ENCODE data around the gene SYMPK. TPM values are rescaled to one million over a fixed set of nuclear protein-coding genes. Genes with fewer than 3 reads are reported as not detected.
"Not testable (repeated sequence)": the region's sequence is repeated elsewhere in the genome, so short reads cannot be mapped to it uniquely, and the experiment has no call there.

Gene SYMPK
- total and polyA plus RNA-seq, 2 donors from 2014 or later = 61.5 to 77.4 TPM

DNA sequence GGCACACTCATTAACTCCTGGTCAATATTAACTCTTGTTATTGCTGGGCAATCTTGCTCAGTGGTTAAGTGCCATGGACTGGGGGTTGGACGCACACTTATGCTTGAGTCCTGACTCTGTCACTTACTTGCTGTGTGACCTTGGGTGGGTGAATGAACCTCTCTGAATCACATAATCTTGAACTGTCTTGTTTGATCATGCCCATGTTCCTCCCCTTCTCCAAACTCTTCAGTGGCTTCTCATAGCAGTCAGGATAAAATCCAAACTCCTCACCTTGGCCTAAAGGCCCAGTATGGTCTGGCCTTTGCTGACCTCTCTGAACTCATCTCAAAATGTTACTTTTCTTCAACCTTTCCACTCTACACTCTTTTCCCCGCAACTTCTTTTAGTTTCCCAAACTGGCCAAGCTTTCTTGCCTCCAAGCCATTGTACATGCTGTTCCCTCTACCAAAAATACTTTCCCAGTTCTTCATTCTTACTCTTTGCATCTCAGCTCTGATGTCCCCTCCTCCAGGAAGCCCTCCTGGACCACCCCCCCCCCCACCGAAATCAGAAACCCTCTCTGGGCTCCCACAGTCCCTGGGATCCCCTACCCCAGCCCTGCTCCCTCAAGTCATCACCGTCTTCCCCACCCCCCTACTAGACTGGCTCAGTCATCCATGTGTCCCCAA is 37.1 kb upstream of the SYMPK start:
- no peak overlapping the region for H3K4me3 ChIP-seq (ENCODE audit: low read length in 3 of 3)
- no peak overlapping the region for H3K9ac ChIP-seq (ENCODE audit: low read length in 3 of 3)
- no peak for DNase-seq
- no peak for FAIRE-seq
- peaks cover 0 to 9% (median 4%) of the 10 kb centered on the region in 3 donors for H3K36me3 ChIP-seq (ENCODE audit: control insufficient read depth in 2 of 3, insufficient read depth in 3 of 3, low read length in 3 of 3)
- peaks cover 0 to 20% (median 0%) of the 10 kb centered on the region in 3 donors for H3K4me1 ChIP-seq (ENCODE audit: control insufficient read depth in 2 of 3, insufficient read depth in 2 of 3, low read depth in 1 of 3, low read length in 3 of 3)
- intact Hi-C loops (cut with DNase I) = no loop called here
- H3K27me3 ChIP-seq (ENCODE audit: control insufficient read depth, insufficient read depth, low read length) = no peaks in the 10 kb centered on the region
- TF ChIP-seq, protein P1, sequence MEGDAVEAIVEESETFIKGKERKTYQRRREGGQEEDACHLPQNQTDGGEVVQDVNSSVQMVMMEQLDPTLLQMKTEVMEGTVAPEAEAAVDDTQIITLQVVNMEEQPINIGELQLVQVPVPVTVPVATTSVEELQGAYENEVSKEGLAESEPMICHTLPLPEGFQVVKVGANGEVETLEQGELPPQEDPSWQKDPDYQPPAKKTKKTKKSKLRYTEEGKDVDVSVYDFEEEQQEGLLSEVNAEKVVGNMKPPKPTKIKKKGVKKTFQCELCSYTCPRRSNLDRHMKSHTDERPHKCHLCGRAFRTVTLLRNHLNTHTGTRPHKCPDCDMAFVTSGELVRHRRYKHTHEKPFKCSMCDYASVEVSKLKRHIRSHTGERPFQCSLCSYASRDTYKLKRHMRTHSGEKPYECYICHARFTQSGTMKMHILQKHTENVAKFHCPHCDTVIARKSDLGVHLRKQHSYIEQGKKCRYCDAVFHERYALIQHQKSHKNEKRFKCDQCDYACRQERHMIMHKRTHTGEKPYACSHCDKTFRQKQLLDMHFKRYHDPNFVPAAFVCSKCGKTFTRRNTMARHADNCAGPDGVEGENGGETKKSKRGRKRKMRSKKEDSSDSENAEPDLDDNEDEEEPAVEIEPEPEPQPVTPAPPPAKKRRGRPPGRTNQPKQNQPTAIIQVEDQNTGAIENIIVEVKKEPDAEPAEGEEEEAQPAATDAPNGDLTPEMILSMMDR (IDR thresholded peaks at IDR 0.05; ENCODE audit: borderline replicate concordance, extremely low read depth, insufficient read depth) = no peak
- no peak overlapping the region for H3K27ac ChIP-seq (ENCODE audit: low read depth in 2 of 2, low read length in 2 of 2)
- H3K9me3 ChIP-seq (ENCODE audit: control insufficient read depth in 2 of 3, insufficient read depth in 1 of 3, low read length in 3 of 3) = no peaks in the 10 kb centered on the region

DNA sequence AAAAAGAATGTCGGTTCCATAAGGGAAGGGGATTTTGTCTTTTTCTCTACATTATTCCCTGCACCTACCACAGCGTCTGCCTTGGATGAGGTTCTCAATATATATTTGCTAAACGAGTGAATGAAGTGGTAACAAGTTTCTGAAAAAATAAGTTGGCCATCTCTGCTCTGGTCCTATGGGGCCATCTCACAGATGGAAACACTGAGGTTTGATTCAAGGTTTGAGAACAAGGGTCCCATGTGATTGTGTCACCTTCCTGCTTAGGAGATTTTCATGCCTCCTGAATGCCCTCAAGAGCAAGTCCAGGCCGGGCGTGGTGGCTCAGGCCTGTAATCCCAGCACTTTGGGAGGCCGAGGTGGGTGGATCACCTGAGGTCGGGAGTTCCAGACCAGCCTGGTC is 36.3 kb upstream of the SYMPK start:
- Histone ChIP-seq H3K27ac (ENCODE audit: low read depth in 2 of 2, low read length in 2 of 2) (no peak overlapping the region), H3K9me3 (ENCODE audit: control insufficient read depth in 2 of 3, insufficient read depth in 1 of 3, low read length in 3 of 3) (no peaks in the 10 kb centered on the region), H3K36me3 (ENCODE audit: control insufficient read depth in 2 of 3, insufficient read depth in 3 of 3, low read length in 3 of 3) (peaks cover 0 to 9% (median 4%) of the 10 kb centered on the region in 3 donors), H3K4me1 (ENCODE audit: control insufficient read depth in 2 of 3, insufficient read depth in 2 of 3, low read depth in 1 of 3, low read length in 3 of 3) (peaks cover 0 to 20% (median 0%) of the 10 kb centered on the region in 3 donors), H3K27me3 (ENCODE audit: control insufficient read depth, insufficient read depth, low read length) (no peaks in the 10 kb centered on the region), H3K9ac (ENCODE audit: low read length in 3 of 3) (no peak overlapping the region), H3K4me3 (ENCODE audit: low read length in 3 of 3) (no peak overlapping the region)
- FAIRE-seq = no peak
- intact Hi-C loops (cut with DNase I) = no loop called here
- DNase-seq = no peak
- TF ChIP-seq, protein P1 (IDR thresholded peaks at IDR 0.05; ENCODE audit: borderline replicate concordance, extremely low read depth, insufficient read depth) = no peak

DNA sequence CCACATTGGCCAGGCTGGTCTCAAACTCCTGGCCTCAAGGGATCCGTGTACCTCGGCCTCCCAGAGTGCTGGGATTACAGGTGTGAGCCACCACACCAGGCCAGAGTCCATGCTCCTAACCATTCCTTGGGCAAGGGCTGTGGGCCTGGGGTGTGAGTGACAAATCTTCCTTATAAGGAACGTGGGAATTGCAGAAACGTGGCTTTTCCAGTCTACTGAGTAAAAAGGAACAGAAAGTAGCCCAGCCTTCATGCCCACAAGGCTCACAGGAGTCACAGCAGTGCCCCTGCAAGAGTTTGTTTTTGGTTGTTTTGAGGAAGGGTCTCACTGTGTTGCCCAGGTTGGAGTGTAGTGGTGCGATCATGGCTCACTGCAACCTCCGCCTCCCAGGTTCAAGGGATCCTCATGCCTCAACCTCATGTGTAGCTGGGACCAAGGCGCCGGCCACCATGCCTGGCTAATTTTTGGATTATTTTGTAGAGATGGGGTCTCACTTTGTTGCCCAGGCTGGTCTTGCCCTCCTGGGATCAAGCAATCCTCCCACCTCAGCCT is 34.4 kb upstream of the SYMPK start:
- TF ChIP-seq, protein P1 (IDR thresholded peaks at IDR 0.05; ENCODE audit: borderline replicate concordance, extremely low read depth, insufficient read depth) = no peak
- H3K9me3 ChIP-seq (ENCODE audit: control insufficient read depth in 2 of 3, insufficient read depth in 1 of 3, low read length in 3 of 3) = no peaks in the 10 kb centered on the region
- H3K27me3 ChIP-seq (ENCODE audit: control insufficient read depth, insufficient read depth, low read length) = no peaks in the 10 kb centered on the region
- H3K4me3 ChIP-seq (ENCODE audit: low read length in 3 of 3) = no peak overlapping the region
- DNase-seq (no peak), FAIRE-seq (no peak)
- no peak overlapping the region for H3K9ac ChIP-seq (ENCODE audit: low read length in 3 of 3)
- H3K36me3 ChIP-seq (ENCODE audit: control insufficient read depth in 2 of 3, insufficient read depth in 3 of 3, low read length in 3 of 3) = peaks cover 0 to 9% (median 4%) of the 10 kb centered on the region in 3 donors
- H3K27ac ChIP-seq (ENCODE audit: low read depth in 2 of 2, low read length in 2 of 2) = no peak overlapping the region
- H3K4me1 ChIP-seq (ENCODE audit: control insufficient read depth in 2 of 3, insufficient read depth in 2 of 3, low read depth in 1 of 3, low read length in 3 of 3) = peaks cover 0 to 14% (median 0%) of the 10 kb centered on the region in 3 donors
- intact Hi-C loops (cut with DNase I) = no loop called here

DNA sequence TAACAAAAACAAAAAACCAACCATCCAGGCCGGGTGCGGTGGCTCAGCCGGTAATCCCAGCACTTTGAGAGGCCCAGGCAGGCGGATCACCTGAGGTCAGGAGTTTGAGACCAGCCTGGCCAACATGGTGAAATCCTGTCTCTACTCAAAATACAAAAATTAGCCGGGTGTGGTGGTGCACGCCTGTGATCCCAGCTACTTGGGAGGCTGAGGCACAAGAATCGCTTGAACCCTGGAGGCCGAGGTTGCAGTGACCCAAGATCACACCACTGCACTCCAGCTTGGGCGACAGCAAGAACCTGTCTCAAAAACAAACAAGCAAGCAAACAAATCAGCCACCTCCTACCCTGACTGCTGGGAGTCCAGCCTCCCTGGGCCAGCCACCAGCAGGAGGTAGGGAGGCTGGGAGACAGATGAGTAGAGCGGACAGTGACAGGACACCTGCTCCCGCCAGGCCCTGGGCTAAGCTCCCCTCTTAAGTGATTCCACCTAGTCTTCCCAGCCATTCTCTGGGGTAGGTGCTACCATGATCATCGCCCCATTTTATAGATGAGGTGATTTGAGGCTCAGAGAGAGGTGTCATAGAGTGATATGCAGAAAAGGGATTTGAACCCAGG is 33.1 kb upstream of the SYMPK start:
- H3K36me3 ChIP-seq (ENCODE audit: control insufficient read depth in 2 of 3, insufficient read depth in 3 of 3, low read length in 3 of 3); H3K9ac ChIP-seq (ENCODE audit: low read length in 3 of 3); H3K4me1 ChIP-seq (ENCODE audit: control insufficient read depth in 2 of 3, insufficient read depth in 2 of 3, low read depth in 1 of 3, low read length in 3 of 3); H3K27me3 ChIP-seq (ENCODE audit: control insufficient read depth, insufficient read depth, low read length); H3K4me3 ChIP-seq (ENCODE audit: low read length in 3 of 3); H3K9me3 ChIP-seq (ENCODE audit: control insufficient read depth in 2 of 3, insufficient read depth in 1 of 3, low read length in 3 of 3); H3K27ac ChIP-seq (ENCODE audit: low read depth in 2 of 2, low read length in 2 of 2); FAIRE-seq; DNase-seq; intact Hi-C loops (cut with DNase I): not testable (repeated sequence)
